Stomach (tissue), 4 donors: ENCODE data around the gene CLEC2L.

Experiments
- CTCF ChIP-seq, 7 experiments: fragments of 450-650 bp in 4 of 7; fragments of 200-600 bp in 3 of 7; sonication (generic) in 3 of 7; IDR thresholded peaks; one replicate each; pipeline ENCODE4 v1.5.1; 2016 to 2019; ENCODE audit warnings: antibody characterized with exemption in 7 of 7, control low read depth in 2 of 7, mild to moderate bottlenecking in 1 of 7
- EP300 ChIP-seq: sonication (generic); formaldehyde crosslinking; IDR thresholded peaks from one replicate; pipeline ENCODE4 v1.6.1; 2017; ENCODE audit warnings: antibody characterized with exemption
- POLR2A ChIP-seq, 4 donors: fragments of 450-650 bp; IDR thresholded peaks; one replicate each; pipeline ENCODE4 v1.6.1; 2016; ENCODE audit warnings: antibody characterized with exemption in 4 of 4, control low read depth in 2 of 4, mild to moderate bottlenecking in 1 of 4, moderate library complexity in 1 of 4
- POLR2AphosphoS5 ChIP-seq, 3 donors: sonication (generic); formaldehyde crosslinking; IDR thresholded peaks; one replicate each; pipeline ENCODE4 v1.6.1; 2016; ENCODE audit warnings: antibody characterized with exemption in 3 of 3

DNA sequence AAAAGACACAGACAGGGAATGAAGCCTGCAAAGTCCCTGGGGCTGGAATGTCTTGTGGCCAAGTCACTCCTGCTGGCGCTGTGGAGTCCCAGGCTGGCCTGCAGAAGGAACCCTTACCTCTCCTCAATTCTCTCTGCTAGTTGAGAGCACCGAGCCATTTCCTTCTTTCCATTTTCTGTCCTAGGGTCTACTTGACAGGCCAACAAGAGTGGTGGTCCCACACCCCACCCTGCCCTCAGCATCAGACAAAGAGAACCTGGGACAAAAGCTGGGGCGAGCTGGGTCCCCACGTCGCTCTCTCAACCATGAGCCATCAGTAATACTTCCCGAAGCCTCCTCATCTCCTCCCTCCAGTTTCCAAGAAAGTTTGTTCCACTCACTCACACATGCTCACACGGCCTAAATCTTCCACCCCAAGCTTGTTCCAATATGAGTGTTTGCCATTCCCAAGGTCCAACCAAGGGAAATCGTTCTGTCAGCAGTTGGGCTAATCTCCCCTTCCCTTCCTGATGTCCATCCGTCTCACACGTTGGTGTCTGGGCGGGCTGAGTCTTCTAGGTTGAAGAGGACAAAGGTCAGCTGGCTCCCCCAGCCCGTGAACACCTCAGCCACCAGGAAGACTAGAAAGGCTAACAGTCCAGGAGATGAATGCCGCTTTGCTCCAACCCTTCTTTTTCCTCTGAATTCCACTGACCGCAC, 44.3 kb downstream of the CLEC2L start:
- TF ChIP-seq CTCF (IDR thresholded peaks at IDR 0.05), result no peak
- no peak for TF ChIP-seq POLR2AphosphoS5 (IDR thresholded peaks at IDR 0.05)
- TF ChIP-seq POLR2A (IDR thresholded peaks at IDR 0.05), result no peak
- no peak for TF ChIP-seq EP300
